ENCODE measurements around the gene PCNX2.
"Not testable (repeated sequence)": the region's sequence is repeated elsewhere in the genome, so short reads cannot be mapped to it uniquely, and the experiment has no call there.

Gene PCNX2

GRCh38 chr1:233197940-233198339 lies 97.6 kb downstream of the PCNX2 start:
- TF ChIP-seq POLR2A (IDR thresholded peaks at IDR 0.05; ENCODE audit: low read length) (no peak), GATA1 (IDR thresholded peaks at IDR 0.05; ENCODE audit: low read depth, low read length) (no peak)
- no peak for DNase-seq

GRCh38 chr1:233193741-233194140 lies 101.8 kb downstream of the PCNX2 start:
- no peak for TF ChIP-seq POLR2A (IDR thresholded peaks at IDR 0.05; ENCODE audit: low read length)
- no peak for TF ChIP-seq GATA1 (IDR thresholded peaks at IDR 0.05; ENCODE audit: low read depth, low read length)
- DNase-seq: no peak

GRCh38 chr1:233190987-233191386 lies 104.5 kb downstream of the PCNX2 start:
- DNase-seq: no peak
- TF ChIP-seq GATA1 (IDR thresholded peaks at IDR 0.05; ENCODE audit: low read depth, low read length) (no peak), POLR2A (IDR thresholded peaks at IDR 0.05; ENCODE audit: low read length) (no peak)

- DNase-seq: no peak
- no peak for TF ChIP-seq POLR2A (IDR thresholded peaks at IDR 0.05; ENCODE audit: low read length)
- TF ChIP-seq GATA1 (IDR thresholded peaks at IDR 0.05; ENCODE audit: low read depth, low read length): no peak
Measured at GRCh38 chr1:233189526-233189925, 106.0 kb downstream of the PCNX2 start.

GRCh38 chr1:233188061-233188460 lies 107.5 kb downstream of the PCNX2 start:
- no peak for DNase-seq

GRCh38 chr1:233183226-233184020 lies 112.1 kb downstream of the PCNX2 start:
- TF ChIP-seq GATA1 (IDR thresholded peaks at IDR 0.05; ENCODE audit: low read depth, low read length) (no peak), POLR2A (IDR thresholded peaks at IDR 0.05; ENCODE audit: low read length) (no peak)

More at GRCh38 chr1:233188061-233188460, 107.5 kb downstream of the PCNX2 start:
- no peak for TF ChIP-seq POLR2A (IDR thresholded peaks at IDR 0.05; ENCODE audit: low read length)
- TF ChIP-seq GATA1 (IDR thresholded peaks at IDR 0.05; ENCODE audit: low read depth, low read length): no peak

GRCh38 chr1:233182587-233182986 lies 112.9 kb downstream of the PCNX2 start:
- no peak for TF ChIP-seq POLR2A (IDR thresholded peaks at IDR 0.05; ENCODE audit: low read length)
- no peak for TF ChIP-seq GATA1 (IDR thresholded peaks at IDR 0.05; ENCODE audit: low read depth, low read length)
- no peak for DNase-seq

More at GRCh38 chr1:233183226-233184020, 112.1 kb downstream of the PCNX2 start:
- no peak for DNase-seq

GRCh38 chr1:233180641-233181364 lies 114.7 kb downstream of the PCNX2 start:
- no peak for DNase-seq
- TF ChIP-seq POLR2A (IDR thresholded peaks at IDR 0.05; ENCODE audit: low read length): no peak
- TF ChIP-seq GATA1 (IDR thresholded peaks at IDR 0.05; ENCODE audit: low read depth, low read length): no peak

GRCh38 chr1:233179638-233180037 lies 115.9 kb downstream of the PCNX2 start:
- not testable (repeated sequence) for DNase-seq

- peak in 1 of 2 experiments; percentile 14 for DNase-seq
- TF ChIP-seq GATA1 (IDR thresholded peaks at IDR 0.05; ENCODE audit: low read depth, low read length) (no peak), POLR2A (IDR thresholded peaks at IDR 0.05; ENCODE audit: low read length) (no peak)
Measured at GRCh38 chr1:233172201-233172600, 123.3 kb downstream of the PCNX2 start.

- TF ChIP-seq GATA1 (IDR thresholded peaks at IDR 0.05; ENCODE audit: low read depth, low read length) (no peak), POLR2A (IDR thresholded peaks at IDR 0.05; ENCODE audit: low read length) (no peak)
- DNase-seq: no peak
Measured at GRCh38 chr1:233170741-233171140, 124.8 kb downstream of the PCNX2 start.

GRCh38 chr1:233168384-233168783 lies 127.1 kb downstream of the PCNX2 start:
- TF ChIP-seq POLR2A (IDR thresholded peaks at IDR 0.05; ENCODE audit: low read length) (no peak), GATA1 (IDR thresholded peaks at IDR 0.05; ENCODE audit: low read depth, low read length) (no peak)
- DNase-seq: no peak

GRCh38 chr1:233166896-233167295 lies 128.6 kb downstream of the PCNX2 start:
- no peak for DNase-seq
- no peak for TF ChIP-seq GATA1 (IDR thresholded peaks at IDR 0.05; ENCODE audit: low read depth, low read length)
- no peak for TF ChIP-seq POLR2A (IDR thresholded peaks at IDR 0.05; ENCODE audit: low read length)

- TF ChIP-seq GATA1 (IDR thresholded peaks at IDR 0.05; ENCODE audit: low read depth, low read length): no peak
- no peak for TF ChIP-seq POLR2A (IDR thresholded peaks at IDR 0.05; ENCODE audit: low read length)
- DNase-seq: no peak
Measured at GRCh38 chr1:233163696-233164095, 131.8 kb downstream of the PCNX2 start.

- no peak for TF ChIP-seq GATA1 (IDR thresholded peaks at IDR 0.05; ENCODE audit: low read depth, low read length)
- TF ChIP-seq POLR2A (IDR thresholded peaks at IDR 0.05; ENCODE audit: low read length): no peak
- DNase-seq: no peak
Measured at GRCh38 chr1:233158322-233158721, 137.2 kb downstream of the PCNX2 start.
